Choroid plexus epithelial cell (primary cell): ENCODE results near the gene COL4A2.

Experiments used
- DNase-seq: peaks from one replicate; pipeline ENCODE4 v3.0.0-alpha.2; 2010; ENCODE audit warnings: low read depth
- H3K4me3 ChIP-seq: 2 replicates; pipeline ENCODE4 v1.5.1; 2011; ENCODE audit warnings: low read depth, mild to moderate bottlenecking, control low read depth, low read length, moderate library complexity
- TF ChIP-seq, protein P1 (sequence below): conservative IDR thresholded peaks from 2 replicates; pipeline ENCODE4 v1.5.1; 2011; ENCODE audit warnings: low read depth, mild to moderate bottlenecking, control low read depth, inconsistent platforms, low read length, moderate library complexity

COL4A2 gene

DNA sequence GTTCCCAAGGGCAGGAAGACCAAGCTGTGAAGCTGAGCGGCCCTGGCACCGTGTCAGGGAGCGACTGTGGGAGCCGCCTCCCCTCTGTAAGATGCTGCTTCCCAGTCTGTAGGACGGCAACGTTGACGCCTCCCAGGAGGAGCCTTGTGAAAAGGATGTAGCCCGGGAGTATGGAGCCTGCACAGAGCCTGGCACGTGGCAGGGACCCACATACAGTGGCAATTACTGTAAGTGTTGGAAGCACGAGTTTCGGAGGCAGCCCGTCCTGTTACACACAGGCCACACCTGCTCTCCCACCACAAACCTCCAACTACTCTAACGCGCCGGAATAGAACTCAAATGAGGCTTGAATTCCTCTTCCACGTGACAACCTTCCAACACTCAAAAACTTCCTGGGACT is 247.9 kb downstream of the COL4A2 start:
- no peak overlapping the region for H3K4me3 ChIP-seq
- TF ChIP-seq, protein P1, sequence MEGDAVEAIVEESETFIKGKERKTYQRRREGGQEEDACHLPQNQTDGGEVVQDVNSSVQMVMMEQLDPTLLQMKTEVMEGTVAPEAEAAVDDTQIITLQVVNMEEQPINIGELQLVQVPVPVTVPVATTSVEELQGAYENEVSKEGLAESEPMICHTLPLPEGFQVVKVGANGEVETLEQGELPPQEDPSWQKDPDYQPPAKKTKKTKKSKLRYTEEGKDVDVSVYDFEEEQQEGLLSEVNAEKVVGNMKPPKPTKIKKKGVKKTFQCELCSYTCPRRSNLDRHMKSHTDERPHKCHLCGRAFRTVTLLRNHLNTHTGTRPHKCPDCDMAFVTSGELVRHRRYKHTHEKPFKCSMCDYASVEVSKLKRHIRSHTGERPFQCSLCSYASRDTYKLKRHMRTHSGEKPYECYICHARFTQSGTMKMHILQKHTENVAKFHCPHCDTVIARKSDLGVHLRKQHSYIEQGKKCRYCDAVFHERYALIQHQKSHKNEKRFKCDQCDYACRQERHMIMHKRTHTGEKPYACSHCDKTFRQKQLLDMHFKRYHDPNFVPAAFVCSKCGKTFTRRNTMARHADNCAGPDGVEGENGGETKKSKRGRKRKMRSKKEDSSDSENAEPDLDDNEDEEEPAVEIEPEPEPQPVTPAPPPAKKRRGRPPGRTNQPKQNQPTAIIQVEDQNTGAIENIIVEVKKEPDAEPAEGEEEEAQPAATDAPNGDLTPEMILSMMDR, result no peak
- DNase-seq, result no peak

DNA sequence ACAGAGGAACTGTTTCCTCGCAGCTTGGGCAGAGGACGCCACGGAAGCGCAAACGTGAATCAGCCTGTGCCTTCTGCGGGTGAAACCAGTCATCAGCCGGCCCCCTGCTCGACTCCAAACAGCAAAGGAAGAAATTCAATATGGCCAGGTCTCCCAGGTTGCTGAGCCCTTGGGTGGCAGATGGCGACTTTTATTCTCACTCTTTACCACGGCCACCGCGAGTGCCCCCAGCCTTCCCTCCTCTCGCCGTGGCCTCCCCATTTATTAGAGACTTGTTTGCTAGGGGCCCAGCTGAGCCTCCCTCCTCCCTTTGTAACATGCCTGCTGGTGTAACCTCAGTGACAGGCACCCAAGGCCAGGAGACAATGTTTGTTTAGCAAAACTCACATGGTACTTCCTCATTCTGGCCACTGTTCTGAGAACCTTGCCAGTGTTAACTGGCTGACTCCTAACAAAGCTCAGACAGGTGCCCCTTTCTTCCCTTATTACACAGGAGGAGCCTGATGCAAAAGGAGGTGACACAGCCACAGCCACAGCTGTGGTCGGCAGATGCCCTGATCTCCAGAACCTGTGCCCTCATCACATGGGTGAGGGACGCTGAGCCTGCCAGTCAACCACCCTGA is 248.6 kb downstream of the COL4A2 start:
- no peak for DNase-seq
- TF ChIP-seq, protein P1, result no peak
- no peak overlapping the region for H3K4me3 ChIP-seq

DNA sequence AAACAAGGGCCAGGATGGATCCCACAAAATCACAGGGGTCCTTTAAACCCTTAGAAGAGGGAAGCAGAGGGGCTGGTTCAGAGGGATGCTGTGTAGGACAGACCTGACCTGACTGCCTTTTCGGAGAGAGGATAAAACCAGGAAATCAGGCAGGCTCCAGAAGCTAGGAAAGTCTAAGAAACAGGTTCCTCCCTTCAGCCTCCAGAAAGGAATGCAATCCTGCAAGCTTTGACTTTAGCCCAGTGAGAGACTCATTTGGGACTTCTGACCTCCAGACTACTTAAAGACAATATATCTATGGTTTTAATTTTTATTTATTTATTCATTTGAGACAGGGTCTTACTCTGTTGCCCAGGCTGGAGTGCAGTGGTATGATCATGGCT is 249.1 kb downstream of the COL4A2 start:
- no peak for DNase-seq
- no peak overlapping the region for H3K4me3 ChIP-seq
- TF ChIP-seq, protein P1, result no peak

DNA sequence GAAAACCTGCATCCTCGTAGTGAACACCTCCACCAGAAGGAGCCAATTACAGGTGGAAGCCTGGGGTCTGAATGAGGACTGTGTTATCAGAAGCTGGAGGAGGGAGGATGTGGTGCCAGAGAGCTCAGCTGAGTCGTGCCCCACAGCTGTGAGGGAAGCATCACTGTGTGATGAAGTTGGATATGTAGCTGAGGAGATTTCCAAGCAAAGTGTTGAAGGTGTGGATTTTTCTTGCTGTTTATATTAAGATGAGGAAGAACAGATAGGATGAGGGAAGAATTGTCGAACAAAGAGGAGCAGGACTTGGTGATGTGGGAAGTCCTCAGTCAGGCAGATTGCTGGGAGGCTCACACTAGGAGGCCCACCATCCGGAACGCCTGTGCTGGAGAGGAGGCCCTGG is 250.0 kb downstream of the COL4A2 start:
- TF ChIP-seq, protein P1, result no peak
- H3K4me3 ChIP-seq, result no peak overlapping the region
- DNase-seq, result no peak

DNA sequence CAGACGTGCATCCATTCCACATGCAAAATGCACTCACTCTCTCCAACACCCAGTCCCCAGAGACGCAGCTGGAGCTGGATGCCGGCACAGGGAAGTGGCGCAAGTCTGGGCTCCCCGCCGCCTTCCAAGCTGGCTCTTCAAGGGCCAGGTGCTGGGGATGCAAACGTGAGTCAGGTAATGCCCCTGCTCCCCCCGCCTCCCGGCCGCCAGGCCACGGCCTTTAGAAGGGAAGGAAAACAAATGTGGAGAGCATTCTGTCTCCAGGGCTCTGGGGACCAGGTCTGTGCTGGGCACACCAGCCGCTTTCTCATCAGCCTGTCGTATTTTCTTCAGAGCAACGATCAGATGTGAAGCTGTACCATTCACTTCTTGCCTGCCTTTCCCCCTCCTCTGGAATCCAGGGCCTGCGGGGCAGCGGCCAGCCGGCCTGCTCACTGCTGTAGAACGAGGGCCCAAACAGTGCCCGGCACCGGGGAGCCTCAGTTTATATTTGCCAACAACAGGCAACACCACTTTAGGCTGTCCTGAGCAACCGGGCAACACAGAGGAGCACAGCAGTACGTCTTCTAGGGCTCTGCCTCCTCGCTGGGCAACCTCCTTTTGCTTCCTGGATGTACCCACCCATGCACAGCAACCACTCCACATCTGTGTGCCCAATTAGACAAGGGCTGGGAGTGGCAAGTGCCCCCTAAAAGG is 250.7 kb downstream of the COL4A2 start:
- no peak overlapping the region for H3K4me3 ChIP-seq
- no peak for DNase-seq
- TF ChIP-seq, protein P1, result no peak

DNA sequence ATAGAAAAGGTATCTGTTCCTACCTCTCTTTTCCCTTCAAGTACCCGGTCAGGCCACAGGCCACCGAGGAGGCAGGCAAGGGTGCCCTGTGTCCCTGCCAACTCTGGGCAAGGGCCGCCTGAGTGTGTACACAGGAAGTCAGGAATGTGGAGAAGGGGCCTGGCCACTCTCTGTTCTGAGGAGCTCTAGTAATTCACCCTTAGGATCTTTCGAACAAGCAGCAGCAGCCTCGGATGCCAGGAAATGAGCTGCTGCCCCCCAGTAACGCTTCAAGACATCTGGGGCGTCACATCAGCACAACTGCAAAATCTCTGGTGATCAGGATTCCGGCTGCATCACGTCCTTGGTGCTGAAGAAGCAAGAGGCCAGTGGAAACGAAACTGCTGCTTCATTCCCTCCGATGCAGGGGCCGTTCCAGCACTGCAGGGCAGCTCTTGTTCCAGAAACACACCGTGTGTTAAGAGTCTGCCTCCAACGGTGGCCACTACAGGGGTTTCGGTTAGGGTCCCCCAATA is 252.4 kb downstream of the COL4A2 start:
- peak overlapping the region; percentile 33 for H3K4me3 ChIP-seq
- DNase-seq, result peak; percentile 71
- TF ChIP-seq, protein P1, result no peak

DNA sequence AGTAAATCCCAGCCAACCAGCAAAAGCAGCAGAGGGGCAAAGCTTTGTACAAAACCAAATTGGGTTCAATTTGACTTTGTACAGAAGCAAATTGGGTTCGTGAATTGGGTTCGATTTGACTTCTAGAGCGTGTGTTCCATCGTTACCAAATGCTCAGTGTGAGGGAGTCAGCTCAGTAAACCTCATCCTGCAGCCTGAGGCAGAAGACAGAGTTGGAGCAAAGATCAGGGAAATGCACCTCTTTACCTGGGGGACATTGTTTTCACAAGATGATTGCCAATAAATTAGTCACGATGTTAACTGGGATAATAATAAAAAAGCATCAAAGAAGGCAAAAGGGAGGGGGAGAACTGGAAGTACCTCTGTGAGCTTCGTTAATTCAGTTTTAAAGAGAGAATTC is 252.9 kb downstream of the COL4A2 start:
- TF ChIP-seq, protein P1, result no peak
- peak overlapping the region; percentile 33 for H3K4me3 ChIP-seq
- DNase-seq, result no peak
